ENCODE data around the gene NCMAP. TPM values are rescaled to one million over a fixed set of nuclear protein-coding genes. Genes with fewer than 3 reads are reported as not detected.

The NCMAP gene
- total and polyA plus RNA-seq, 7 donors, result 0.51 to 1.8 (median 0.60) TPM; not detected in 4

GRCh38 chr1:24558902-24559791 lies 3.3 kb downstream of the NCMAP start:
- 44 to 57% methylated on average over 12 of the region's 12 CpGs for WGBS, 2 donors
- no peak overlapping the region for H3K4me3 ChIP-seq
- H3K27ac ChIP-seq, result no peak overlapping the region
- no peak for DNase-seq
- peaks cover 0 to 11% (median 9%) of the 10 kb centered on the region in 4 donors for H3K4me1 ChIP-seq
- intact Hi-C loops (cut with DNase I), result no loop called here
- H3K36me3 ChIP-seq, result no peaks in the 10 kb centered on the region
- H3K9me3 ChIP-seq, result no peaks in the 10 kb centered on the region
- TF ChIP-seq CTCF (IDR thresholded peaks at IDR 0.05) (no peak), POLR2A (IDR thresholded peaks at IDR 0.05) (no peak), EP300 (IDR thresholded peaks at IDR 0.05) (no peak), POLR2AphosphoS5 (IDR thresholded peaks at IDR 0.05) (no peak)
- peaks cover 24 to 53% (median 37%) of the 10 kb centered on the region in 3 donors for H3K27me3 ChIP-seq

GRCh38 chr1:24560361-24560760 lies 4.5 kb downstream of the NCMAP start:
- WGBS, 2 donors, result 66 to 84% methylated on average over 6 of the region's 6 CpGs
- Histone ChIP-seq H3K27me3 (peaks cover 24 to 41% (median 25%) of the 10 kb centered on the region in 3 donors), H3K4me1 (peaks cover 0 to 11% (median 9%) of the 10 kb centered on the region in 4 donors), H3K36me3 (no peaks in the 10 kb centered on the region), H3K27ac (no peak overlapping the region), H3K9me3 (no peaks in the 10 kb centered on the region), H3K4me3 (no peak overlapping the region)
- intact Hi-C loops (cut with DNase I), result no loop called here
- DNase-seq, result no peak
- TF ChIP-seq EP300 (IDR thresholded peaks at IDR 0.05) (no peak), POLR2A (IDR thresholded peaks at IDR 0.05) (no peak), POLR2AphosphoS5 (IDR thresholded peaks at IDR 0.05) (no peak), CTCF (IDR thresholded peaks at IDR 0.05) (no peak)

- no peak overlapping the region for H3K4me3 ChIP-seq
- no peak for DNase-seq
- TF ChIP-seq EP300 (IDR thresholded peaks at IDR 0.05) (no peak), CTCF (IDR thresholded peaks at IDR 0.05) (no peak), POLR2AphosphoS5 (IDR thresholded peaks at IDR 0.05) (no peak), POLR2A (IDR thresholded peaks at IDR 0.05) (no peak)
- H3K27me3 ChIP-seq, result peaks cover 7 to 18% (median 8%) of the 10 kb centered on the region in 3 donors
- H3K9me3 ChIP-seq, result no peaks in the 10 kb centered on the region
- H3K4me1 ChIP-seq, result no peaks in the 10 kb centered on the region
- no peaks in the 10 kb centered on the region for H3K36me3 ChIP-seq
- no peak overlapping the region for H3K27ac ChIP-seq
- intact Hi-C loops (cut with DNase I), result no loop called here
These were observed 6.7 kb downstream of the NCMAP start for GRCh38 chr1:24562625-24563024.

- intact Hi-C loops (cut with DNase I), result no loop called here
- Histone ChIP-seq H3K4me1 (peaks cover 0 to 4% (median 0%) of the 10 kb centered on the region in 4 donors), H3K36me3 (no peaks in the 10 kb centered on the region), H3K9me3 (no peaks in the 10 kb centered on the region), H3K27ac (no peak overlapping the region), H3K27me3 (no peaks in the 10 kb centered on the region), H3K4me3 (no peak overlapping the region)
- DNase-seq, result no peak
- TF ChIP-seq POLR2A (IDR thresholded peaks at IDR 0.05) (no peak), CTCF (IDR thresholded peaks at IDR 0.05) (no peak), POLR2AphosphoS5 (IDR thresholded peaks at IDR 0.05) (no peak), EP300 (IDR thresholded peaks at IDR 0.05) (no peak)
- WGBS, 2 donors, result 55 to 89% methylated on average over 2 of the region's 2 CpGs
These were observed 8.8 kb downstream of the NCMAP start for GRCh38 chr1:24564695-24565094.

All from sigmoid colon (tissue), 7 donors.